B cell (primary cell): ENCODE data around the gene PAPLN. TPM values are rescaled to one million over a fixed set of nuclear protein-coding genes. Genes with fewer than 3 reads are reported as not detected.

Experiments used
- ATAC-seq: fragments of 200-7000 bp; cut with Tn5 transposase; one replicate; pipeline ENCODE4 v1.10.0; 2021; ENCODE audit warnings: low read depth, mild to moderate bottlenecking, moderate number of reproducible peaks, moderate library complexity
- CTCF ChIA-PET: fragments of 350-600 bp; sonication (Branson Sonifier 250); formaldehyde crosslinking; loops from one replicate; lab custom pipeline; 2021; ENCODE audit warnings: antibody characterized with exemption, inconsistent platforms; lab: Charles Lee
- POLR2A ChIA-PET: fragments of 350-600 bp; sonication (Branson Sonifier 250); formaldehyde crosslinking; loops from one replicate; lab custom pipeline; 2021; ENCODE audit warnings: antibody characterized with exemption; lab: Charles Lee
- DNase-seq: peaks from one replicate; pipeline ENCODE4 v3.0.0; 2013
- H2AFZ ChIP-seq: 2 replicates; pipeline ENCODE4 v1.6.1; 2012; ENCODE audit warnings: mild to moderate bottlenecking, low read depth, low read length; ENCODE audit not compliant: insufficient read depth, poor library complexity, severe bottlenecking
- H3K27ac ChIP-seq, 2 donors: 1 replicate in 1 of 2; 2 replicates in 1 of 2; pipeline ENCODE4 v1.5.1; 2012 to 2013; ENCODE audit warnings: low read length in 2 of 2, mild to moderate bottlenecking in 2 of 2, moderate library complexity in 1 of 2
- H3K27me3 ChIP-seq, 4 experiments: fragments of 200-600 bp in 1 of 4; sonication (generic) in 1 of 4; replicated peaks in 1 of 4; 1 replicate in 2 of 4; 2 replicates in 2 of 4; pipeline versions ENCODE4 v1.6.1 to v1.7.0; 2013 to 2016; ENCODE audit warnings: low read length in 3 of 4, mild to moderate bottlenecking in 2 of 4, mixed read lengths in 1 of 4, moderate library complexity in 1 of 4; ENCODE audit not compliant: insufficient read depth in 4 of 4, control insufficient read depth in 3 of 4; ENCODE audit errors: control extremely low read depth in 1 of 4
- H3K36me3 ChIP-seq, 2 experiments: replicated peaks in 1 of 2; 1 replicate in 1 of 2; 2 replicates in 1 of 2; pipeline versions ENCODE4 v1.6.1 to v1.7.1; 2013; ENCODE audit warnings: low read length in 1 of 2; ENCODE audit not compliant: insufficient read depth in 2 of 2, control insufficient read depth in 1 of 2; ENCODE audit errors: control extremely low read depth in 1 of 2, extremely low read depth in 1 of 2
- H3K4me1 ChIP-seq, 2 donors: fragments of 200-600 bp in 1 of 2; sonication (generic) in 1 of 2; 1 replicate in 1 of 2; 2 replicates in 1 of 2; pipeline versions ENCODE4 v1.5.1 to v1.6.1; 2013 to 2017; ENCODE audit warnings: low read length in 2 of 2; ENCODE audit not compliant: control insufficient read depth in 2 of 2, insufficient read depth in 2 of 2
- H3K4me2 ChIP-seq: replicated peaks from 2 replicates; pipeline ENCODE3; 2012; ENCODE audit warnings: mild to moderate bottlenecking, low read depth, low read length; ENCODE audit not compliant: poor library complexity, severe bottlenecking
- H3K4me3 ChIP-seq, 5 experiments: fragments of 200-600 bp in 1 of 5; sonication (generic) in 1 of 5; 1 replicate in 3 of 5; 2 replicates in 2 of 5; pipeline versions ENCODE4 v1.5.1 to v1.7.0; 2011 to 2016; ENCODE audit warnings: low read length in 4 of 5, mild to moderate bottlenecking in 4 of 5, low read depth in 2 of 5, control low read depth in 1 of 5, moderate library complexity in 1 of 5; ENCODE audit not compliant: insufficient read depth in 1 of 5; ENCODE audit errors: control extremely low read depth in 1 of 5, extremely low read depth in 1 of 5
- H3K79me2 ChIP-seq: fragments of 200-600 bp; sonication (generic); one replicate; pipeline ENCODE4 v1.6.0; 2016; ENCODE audit warnings: low read length; ENCODE audit not compliant: control insufficient read depth, insufficient read depth
- H3K9ac ChIP-seq: fragments of 200-600 bp; sonication (generic); 2 replicates; pipeline ENCODE4 v1.6.1; 2017; ENCODE audit warnings: mild to moderate bottlenecking, low read length, moderate library complexity
- H3K9me3 ChIP-seq, 3 donors: one replicate each; pipeline versions ENCODE4 v1.6.1 to v1.7.1; 2013; ENCODE audit warnings: low read length in 2 of 3; ENCODE audit not compliant: control insufficient read depth in 2 of 3, insufficient read depth in 1 of 3; ENCODE audit errors: control extremely low read depth in 1 of 3
- H4K20me1 ChIP-seq: 2 replicates; pipeline ENCODE4 v1.6.0; 2012; ENCODE audit warnings: mild to moderate bottlenecking, low read length; ENCODE audit not compliant: insufficient read depth, control insufficient read depth, poor library complexity, severe bottlenecking
- H3K27ac Mint-ChIP-seq: one replicate; pipeline ENCODE4 v1.8.0; 2021; ENCODE audit warnings: mixed read lengths
- H3K27me3 Mint-ChIP-seq: one replicate; pipeline ENCODE4 v1.8.0; 2021; ENCODE audit warnings: mixed read lengths
- H3K4me1 Mint-ChIP-seq: one replicate; pipeline ENCODE4 v1.8.0; 2021; ENCODE audit warnings: mixed read lengths
- H3K4me3 Mint-ChIP-seq: one replicate; pipeline ENCODE4 v1.8.0; 2021; ENCODE audit warnings: mixed read lengths
- H3K9me3 Mint-ChIP-seq: one replicate; pipeline ENCODE4 v1.8.0; 2022; ENCODE audit warnings: mixed read lengths; ENCODE audit not compliant: insufficient read depth
- CTCF ChIP-seq: fragments of 200-600 bp; IDR thresholded peaks from one replicate; pipeline ENCODE4 v1.8.0; 2022; ENCODE audit warnings: antibody characterized with exemption, mild to moderate bottlenecking
- EZH2 ChIP-seq: IDR thresholded peaks from 2 replicates; pipeline ENCODE4 v1.6.1; 2012; ENCODE audit warnings: borderline replicate concordance, low read depth, mild to moderate bottlenecking, moderate library complexity, low read length; ENCODE audit not compliant: insufficient read depth, poor library complexity, severe bottlenecking
- WGBS: methylation state at CpG from one replicate; pipeline ENCODE4 v1.1.5; 2013; ENCODE audit warnings: missing lambda C conversion rate; ENCODE audit not compliant: insufficient coverage; 5-methylcytosine and 5-hydroxymethylcytosine counted together
- intact Hi-C: fragments of 100-400 bp; cut with micrococcal nuclease; formaldehyde crosslinking; loops from one replicate; pipeline ENCODE4 v1.10.0; 2022
- polyA plus RNA-seq: library from polyadenylated mRNA; depleted of rRNA; stranded (reverse); fragments of >200 nt; gene quantifications from 2 replicates; pipeline ENCODE4 v1.2.3, GENCODE V29; 2012
- total RNA-seq, 2 donors: library from RNA; stranded (reverse); fragments of 120-200 nt in 1 of 2; gene quantifications; 1 replicate in 1 of 2; 2 replicates in 1 of 2; pipeline versions ENCODE4 v1.2.3 to v1.2.4, GENCODE V29; 2013 to 2022

The PAPLN gene
- total and polyA plus RNA-seq, 2 donors (not counting 1 experiment from before 2014, with no cell fraction given) = 0.69 to 1.5 TPM

- H3K9me3 Mint-ChIP-seq = no peaks in the 10 kb centered on the region
- Histone ChIP-seq H3K79me2 (no peaks in the 10 kb centered on the region), H2AFZ (peak overlapping the region; percentile 15), H3K36me3 (no peaks in the 10 kb centered on the region), H3K27ac (no peak overlapping the region), H4K20me1 (no peaks in the 10 kb centered on the region), H3K9me3 (peaks cover 0 to 4% (median 0%) of the 10 kb centered on the region in 3 donors), H3K9ac (no peak overlapping the region), H3K27me3 (no peaks in the 10 kb centered on the region), H3K4me1 (peaks cover 29 to 40% of the 10 kb centered on the region in 2 donors), H3K4me3 (no peak overlapping the region), H3K4me2 (no peak overlapping the region)
- TF ChIP-seq EZH2 (no peak), CTCF (no peak)
- DNase-seq (no peak), ATAC-seq (no peak)
- H3K27me3 Mint-ChIP-seq = no peaks in the 10 kb centered on the region
- ChIA-PET CTCF (no interaction called here), POLR2A (no interaction called here)
- 35% methylated on average over 7 of the region's 13 CpGs for WGBS
- H3K4me3 Mint-ChIP-seq = no peak overlapping the region
- H3K27ac Mint-ChIP-seq = peak overlapping the region; percentile 37
- peaks cover 38% of the 10 kb centered on the region for H3K4me1 Mint-ChIP-seq
- intact Hi-C loops = loop anchor here (5.0 kb wide), 1 partner anchor 208 kb away; the partner anchor contains the start of gene NUMB
These were observed 12.4 kb downstream of the PAPLN start for GRCh38 chr14:73249564-73250316.

DNA sequence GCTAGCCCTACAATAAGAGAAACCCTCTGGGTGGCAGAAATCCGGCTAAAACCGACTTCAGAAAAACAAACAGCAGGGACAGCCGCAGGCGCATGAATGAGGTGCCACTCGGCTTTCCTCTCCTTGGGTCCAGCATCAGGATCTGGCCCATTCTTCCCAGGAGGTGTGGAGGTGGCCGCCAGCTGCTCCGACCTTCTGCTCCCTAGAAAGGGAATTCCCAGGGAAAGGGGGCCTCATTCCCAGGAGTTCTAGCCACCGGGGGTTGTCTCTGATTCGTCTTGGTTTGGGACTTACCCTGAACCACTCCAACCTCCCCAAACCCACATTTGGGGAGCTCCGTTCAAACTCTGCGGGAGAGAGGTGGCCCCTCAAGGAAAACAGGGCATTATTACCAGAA lies 13.0 kb downstream of the PAPLN start:
- Mint-ChIP-seq H3K4me1 (peaks cover 32% of the 10 kb centered on the region), H3K27ac (no peak overlapping the region), H3K9me3 (no peaks in the 10 kb centered on the region), H3K4me3 (no peak overlapping the region), H3K27me3 (no peaks in the 10 kb centered on the region)
- no peak overlapping the region for H3K9ac ChIP-seq
- no peak overlapping the region for H2AFZ ChIP-seq
- POLR2A ChIA-PET = no interaction called here
- DNase-seq (no peak), ATAC-seq (no peak)
- peaks cover 0 to 4% (median 0%) of the 10 kb centered on the region in 3 donors for H3K9me3 ChIP-seq
- H3K4me1 ChIP-seq = peaks cover 26 to 36% of the 10 kb centered on the region in 2 donors
- H3K27ac ChIP-seq = no peak overlapping the region
- H4K20me1 ChIP-seq = no peaks in the 10 kb centered on the region
- H3K27me3 ChIP-seq = no peaks in the 10 kb centered on the region
- H3K4me2 ChIP-seq = no peak overlapping the region
- intact Hi-C loops = no loop called here
- no peak overlapping the region for H3K4me3 ChIP-seq
- no peak for TF ChIP-seq CTCF
- no peak for TF ChIP-seq EZH2
- H3K79me2 ChIP-seq = no peaks in the 10 kb centered on the region
- 97% methylated on average over 9 of the region's 11 CpGs for WGBS
- CTCF ChIA-PET = no interaction called here
- no peaks in the 10 kb centered on the region for H3K36me3 ChIP-seq
